Heart left ventricle (tissue), 16 donors: ENCODE results near the gene PACS1. TPM values are rescaled to one million over a fixed set of nuclear protein-coding genes. Genes with fewer than 3 reads are reported as not detected.

Source experiments
- ATAC-seq, 4 donors: fragments of 200-7000 bp; cut with Tn5 transposase; one replicate each; pipeline ENCODE4 v1.9.1; 2020 to 2022; ENCODE audit warnings: moderate library complexity in 4 of 4, mild to moderate bottlenecking in 3 of 4, moderate number of reproducible peaks in 1 of 4
- DNase-seq, 5 donors: peaks; one replicate each; pipeline ENCODE4 v3.0.0-alpha.2; 2020
- H3K27ac ChIP-seq, 12 donors: fragments of 200-600 bp; sonication (generic) in 4 of 12; one replicate each; pipeline versions ENCODE4 v1.5.0 to v1.8.0; 2016 to 2022; ENCODE audit warnings: mild to moderate bottlenecking in 2 of 12
- H3K27me3 ChIP-seq, 9 donors: fragments of 200-600 bp; sonication (generic) in 2 of 9; one replicate each; pipeline versions ENCODE4 v1.5.1 to v1.8.0; 2016 to 2022; ENCODE audit warnings: mild to moderate bottlenecking in 3 of 9
- H3K36me3 ChIP-seq, 9 donors: fragments of 200-600 bp; sonication (generic) in 2 of 9; one replicate each; pipeline versions ENCODE4 v1.5.0 to v1.8.0; 2018 to 2022; ENCODE audit warnings: mild to moderate bottlenecking in 2 of 9
- H3K4me1 ChIP-seq, 12 donors: fragments of 200-600 bp; sonication (generic) in 4 of 12; one replicate each; pipeline versions ENCODE4 v1.5.0 to v1.8.0; 2016 to 2022; ENCODE audit warnings: mild to moderate bottlenecking in 3 of 12
- H3K4me3 ChIP-seq, 12 donors: fragments of 200-600 bp; sonication (generic) in 4 of 12; one replicate each; pipeline versions ENCODE4 v1.5.0 to v1.8.0; 2017 to 2022; ENCODE audit warnings: mild to moderate bottlenecking in 9 of 12, moderate library complexity in 4 of 12
- H3K9me3 ChIP-seq, 12 donors: fragments of 200-600 bp; sonication (generic) in 4 of 12; one replicate each; pipeline versions ENCODE4 v1.5.0 to v1.8.0; 2016 to 2022; ENCODE audit warnings: mild to moderate bottlenecking in 1 of 12
- POLR2A ChIP-seq, 2 donors: fragments of 450-650 bp; IDR thresholded peaks; one replicate each; pipeline ENCODE4 v1.6.1; 2017; ENCODE audit warnings: antibody characterized with exemption in 2 of 2, mild to moderate bottlenecking in 2 of 2, moderate library complexity in 2 of 2
- WGBS, 4 donors: extraction: QIAGEN DNeasy Blood & Tissue Kit in 2 of 4; methylation state at CpG; one replicate each; pipeline versions ENCODE4 v1.1.5 to v1.1.7; 2013 to 2018; 5-methylcytosine and 5-hydroxymethylcytosine counted together
- intact Hi-C, 10 donors: fragments of 100-400 bp; cut with DNase I; formaldehyde crosslinking; loops; one replicate each; pipeline versions ENCODE4 v1.11.1 to v1.14.2; 2022
- polyA plus RNA-seq, 2 donors: library from polyadenylated mRNA; stranded (reverse); fragments of 200-250 nt; gene quantifications; one replicate each; pipeline ENCODE4 v1.2.3, GENCODE V29; 2013
- total RNA-seq, 9 donors: library from RNA; depleted of rRNA in 2 of 9; stranded (reverse); fragments of >200 nt in 2 of 9; fragmentation: NEBNext Ultra II Directional in 3 of 9; extraction: Animal tissue kit (Norgen Biotek cat#: 25700) in 3 of 9; gene quantifications; one replicate each; pipeline versions ENCODE4 v1.1.0 to v1.2.4, GENCODE V29; 2016 to 2023
- TF ChIP-seq, protein P1 (sequence below), 12 donors: fragments of 200-600 bp; sonication (generic) in 4 of 12; IDR thresholded peaks; one replicate each; pipeline versions ENCODE4 v1.5.0 to v1.8.0; 2018 to 2022; ENCODE audit warnings: antibody characterized with exemption in 12 of 12, mild to moderate bottlenecking in 5 of 12
- donor health status: ischemic (EF 13 %, LVEDD 7.1; RV severe dilation, severe dysfunction).
- donor health status: healthy with polysubstance abuse.
- donor health status: DM: no; HTN: yes; CAD: no.
- donor health status: DM: no; HTN: no; CAD: no.
- donor health status: ischemic (EF 25% LVEDD 6.9; RV normal size, moderate dysfunction).
- donor health status: ischemic (EF 25% LVEDD 5.7; RV mildly dilated, moderate dysfunction).
- donor health status: healthy.
- donor health status: DM: yes; HTN: yes; CAD: no.
- donor health status: ischemic (EF 35%, LVEDD 5.7; RV mildly dilated, moderate dysfunction).
- donor health status: nonischemic (EF 11% LVEDD 7.7; RV severe dilation, severe dysfunction).
- donor health status: DM: yes; HTN: yes; CAD: no.
- donor health status: PGD.
- donor health status: ischemic (EF 29% LVEDD 5.4; RV normal size, mild dysfunction).
- donor health status: nonischemic (EF 23%, LVEDD 6.1; RV moderate dilation, normal function).

Gene PACS1
- total and polyA plus RNA-seq, 11 donors = 30.6 to 151 (median 89.8) TPM

DNA sequence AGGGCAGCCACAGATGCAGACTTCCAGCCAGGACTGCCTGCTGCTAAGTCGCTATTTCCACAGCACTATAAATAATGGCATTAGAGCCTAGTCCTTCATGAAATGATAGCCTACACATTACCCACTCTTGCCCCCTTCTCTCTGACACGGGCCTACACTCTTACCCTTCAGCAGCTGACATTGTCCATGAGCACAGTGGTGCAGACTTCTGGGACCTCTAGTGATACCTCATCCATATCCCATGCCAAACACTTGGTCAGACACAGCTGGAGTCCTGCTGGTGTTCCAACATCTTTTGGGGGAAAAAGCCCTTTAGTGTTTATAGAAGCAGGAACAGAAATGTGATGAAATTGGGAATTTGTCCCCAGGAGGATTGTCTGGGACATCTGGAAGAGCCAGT lies 155.0 kb downstream of the PACS1 start:
- Histone ChIP-seq H3K27ac (no peak overlapping the region), H3K27me3 (no peaks in the 10 kb centered on the region), H3K36me3 (peaks cover 0 to 66% (median 53%) of the 10 kb centered on the region in 9 donors), H3K4me3 (no peak overlapping the region), H3K9me3 (no peaks in the 10 kb centered on the region), H3K4me1 (peaks cover 0 to 7% (median 0%) of the 10 kb centered on the region in 12 donors)
- 52 to 81% (median 65%) methylated on average over 2 of the region's 2 CpGs for WGBS, 4 donors
- intact Hi-C loops = loop anchor here in 5 of 10 donors (10.0 kb wide), 1 partner anchor 60 kb away; the partner anchor contains the start of gene YIF1A (in 5 of the 5)
- DNase-seq (peak in 1 of 5 donors; percentile 41), ATAC-seq (peak in 2 of 4 donors; percentile 20 to 70)
- TF ChIP-seq, protein P1, sequence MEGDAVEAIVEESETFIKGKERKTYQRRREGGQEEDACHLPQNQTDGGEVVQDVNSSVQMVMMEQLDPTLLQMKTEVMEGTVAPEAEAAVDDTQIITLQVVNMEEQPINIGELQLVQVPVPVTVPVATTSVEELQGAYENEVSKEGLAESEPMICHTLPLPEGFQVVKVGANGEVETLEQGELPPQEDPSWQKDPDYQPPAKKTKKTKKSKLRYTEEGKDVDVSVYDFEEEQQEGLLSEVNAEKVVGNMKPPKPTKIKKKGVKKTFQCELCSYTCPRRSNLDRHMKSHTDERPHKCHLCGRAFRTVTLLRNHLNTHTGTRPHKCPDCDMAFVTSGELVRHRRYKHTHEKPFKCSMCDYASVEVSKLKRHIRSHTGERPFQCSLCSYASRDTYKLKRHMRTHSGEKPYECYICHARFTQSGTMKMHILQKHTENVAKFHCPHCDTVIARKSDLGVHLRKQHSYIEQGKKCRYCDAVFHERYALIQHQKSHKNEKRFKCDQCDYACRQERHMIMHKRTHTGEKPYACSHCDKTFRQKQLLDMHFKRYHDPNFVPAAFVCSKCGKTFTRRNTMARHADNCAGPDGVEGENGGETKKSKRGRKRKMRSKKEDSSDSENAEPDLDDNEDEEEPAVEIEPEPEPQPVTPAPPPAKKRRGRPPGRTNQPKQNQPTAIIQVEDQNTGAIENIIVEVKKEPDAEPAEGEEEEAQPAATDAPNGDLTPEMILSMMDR (IDR thresholded peaks at IDR 0.05) = no peak
- no peak for TF ChIP-seq POLR2A (IDR thresholded peaks at IDR 0.05)

DNA sequence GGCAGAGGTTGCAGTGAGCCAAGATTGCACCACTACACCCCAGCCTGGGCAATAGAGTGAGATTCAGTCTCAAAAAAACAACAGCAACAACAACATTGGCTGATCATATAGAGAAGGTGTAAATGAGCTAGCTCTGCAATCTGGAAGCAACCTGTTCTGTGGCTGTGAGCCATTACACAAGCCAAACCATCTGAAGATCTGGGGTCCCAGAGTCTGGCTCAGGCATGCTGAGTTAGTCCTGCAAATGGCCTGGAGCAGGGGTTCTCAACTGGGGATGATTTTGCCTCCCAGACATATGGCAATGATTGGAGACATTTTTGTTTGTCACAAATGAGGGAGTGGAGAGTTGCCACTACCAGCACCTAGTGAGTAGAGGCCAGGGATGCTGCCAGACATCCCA lies 156.0 kb downstream of the PACS1 start:
- no peak overlapping the region for H3K27ac ChIP-seq
- H3K4me3 ChIP-seq = no peak overlapping the region
- no peak for DNase-seq
- ATAC-seq = no peak
- intact Hi-C loops = loop anchor here in 5 of 10 donors (10.0 kb wide), 1 partner anchor 59 kb away; the partner anchor contains the start of gene YIF1A (in 5 of the 5)
- TF ChIP-seq, protein P1 (IDR thresholded peaks at IDR 0.05) = no peak
- no peak for TF ChIP-seq POLR2A (IDR thresholded peaks at IDR 0.05)
- peaks cover 0 to 66% (median 52%) of the 10 kb centered on the region in 9 donors for H3K36me3 ChIP-seq
- no peaks in the 10 kb centered on the region for H3K27me3 ChIP-seq
- peaks cover 0 to 7% (median 0%) of the 10 kb centered on the region in 12 donors for H3K4me1 ChIP-seq
- H3K9me3 ChIP-seq = no peaks in the 10 kb centered on the region

DNA sequence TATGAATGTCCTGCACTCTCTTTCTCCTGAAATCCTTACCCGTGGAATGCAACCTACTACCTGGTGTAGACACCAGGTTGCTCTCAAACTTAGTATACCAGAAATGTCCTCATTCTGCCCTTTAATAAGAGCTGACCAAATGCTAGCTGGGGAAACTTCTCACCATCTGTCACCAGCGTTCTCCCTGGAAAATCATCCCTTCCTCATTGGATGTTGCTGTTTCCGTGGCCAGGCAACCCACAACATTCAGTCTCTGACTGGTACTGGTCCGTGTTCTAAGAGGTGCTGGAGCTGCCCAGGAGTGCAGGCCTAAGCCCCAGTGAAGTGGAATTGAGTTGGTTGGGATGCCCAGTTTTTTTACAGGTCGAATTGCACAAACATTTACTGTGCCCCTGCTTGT lies 157.6 kb downstream of the PACS1 start:
- H3K9me3 ChIP-seq = no peaks in the 10 kb centered on the region
- peaks cover 0 to 74% (median 57%) of the 10 kb centered on the region in 9 donors for H3K36me3 ChIP-seq
- H3K27ac ChIP-seq = no peak overlapping the region
- ATAC-seq (no peak), DNase-seq (no peak)
- 83 to 91% (median 90%) methylated on average over 5 of the region's 5 CpGs for WGBS, 4 donors
- TF ChIP-seq, protein P1 (IDR thresholded peaks at IDR 0.05) = no peak
- TF ChIP-seq POLR2A (IDR thresholded peaks at IDR 0.05) = no peak
- H3K4me3 ChIP-seq = no peak overlapping the region
- intact Hi-C loops = loop anchor here in 5 of 10 donors (10.0 kb wide), 1 partner anchor 57 kb away; the partner anchor contains the start of gene YIF1A (in 5 of the 5)
- peaks cover 0 to 6% (median 0%) of the 10 kb centered on the region in 12 donors for H3K4me1 ChIP-seq
- no peaks in the 10 kb centered on the region for H3K27me3 ChIP-seq

DNA sequence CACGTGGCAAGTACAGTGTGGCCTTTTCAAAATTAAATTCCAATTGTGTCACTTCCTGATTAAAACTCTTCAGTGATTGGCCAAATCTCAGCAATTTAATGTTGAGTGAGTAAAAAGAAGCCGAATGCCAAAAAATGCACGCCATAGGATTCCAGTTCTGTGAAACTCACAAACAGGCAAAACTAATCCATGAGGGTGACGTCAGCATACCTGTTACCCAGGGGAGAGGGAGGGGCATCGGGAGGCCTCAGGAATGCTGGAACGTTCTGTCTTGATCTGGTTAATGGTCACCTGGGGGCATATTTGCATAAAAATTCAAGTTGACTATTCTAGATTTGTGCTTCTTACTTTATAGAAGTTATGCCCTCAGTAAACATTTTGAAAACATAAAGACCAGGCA lies 158.4 kb downstream of the PACS1 start:
- 86 to 90% (median 88%) methylated on average over 6 of the region's 6 CpGs for WGBS, 4 donors
- Histone ChIP-seq H3K9me3 (no peaks in the 10 kb centered on the region), H3K27me3 (no peaks in the 10 kb centered on the region), H3K27ac (no peak overlapping the region), H3K4me1 (no peaks in the 10 kb centered on the region), H3K4me3 (no peak overlapping the region), H3K36me3 (peaks cover 0 to 83% (median 66%) of the 10 kb centered on the region in 9 donors)
- DNase-seq = no peak
- intact Hi-C loops = loop anchor here in 5 of 10 donors (10.0 kb wide), 1 partner anchor 56 kb away; the partner anchor contains the start of gene YIF1A (in 5 of the 5)
- TF ChIP-seq, protein P1 (IDR thresholded peaks at IDR 0.05) = no peak
- TF ChIP-seq POLR2A (IDR thresholded peaks at IDR 0.05) = no peak
- no peak for ATAC-seq
